Measurements from ENCODE around the gene NEXN.

NEXN gene

DNA sequence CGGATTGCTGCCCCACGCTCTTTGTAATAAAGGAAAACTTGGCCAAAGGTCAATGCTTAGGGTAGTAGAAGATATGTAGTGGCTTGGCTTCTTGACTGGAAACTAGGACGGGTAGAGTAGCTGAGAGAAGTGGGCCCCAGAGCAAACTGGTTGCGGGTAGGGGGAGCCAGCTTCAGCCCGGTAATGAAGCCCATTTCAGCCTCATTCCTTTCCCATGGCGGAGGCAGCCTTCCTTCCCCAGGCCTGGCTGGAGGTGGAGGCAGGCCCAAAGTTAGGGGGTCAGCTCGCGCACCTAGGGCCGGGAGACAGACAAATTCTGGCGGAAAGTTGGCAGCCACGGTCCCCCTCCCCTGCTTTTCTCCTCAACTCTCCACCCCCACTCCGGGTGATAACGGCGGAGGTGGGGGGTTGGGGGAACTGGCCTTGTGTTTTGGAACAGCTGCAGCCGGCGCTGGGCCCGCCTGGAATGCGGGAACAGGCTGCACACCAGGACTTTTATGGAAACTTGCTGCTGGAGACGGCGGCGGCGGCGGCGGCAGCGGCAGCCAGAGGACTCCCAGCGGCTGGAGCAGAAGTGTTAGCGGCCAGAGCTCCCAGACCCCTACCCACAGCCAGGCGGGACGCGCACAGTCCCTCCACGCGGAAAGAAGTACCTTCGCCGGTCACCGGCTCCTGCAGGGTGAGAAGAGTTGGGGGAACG lies at the start of gene NEXN:
Gene NEXN (plus strand): TSS at position 544 of the 700 bp plus-strand sequence. CDS start 27,483 bp downstream, outside the sequence.
- DNase-seq: no peak

DNA sequence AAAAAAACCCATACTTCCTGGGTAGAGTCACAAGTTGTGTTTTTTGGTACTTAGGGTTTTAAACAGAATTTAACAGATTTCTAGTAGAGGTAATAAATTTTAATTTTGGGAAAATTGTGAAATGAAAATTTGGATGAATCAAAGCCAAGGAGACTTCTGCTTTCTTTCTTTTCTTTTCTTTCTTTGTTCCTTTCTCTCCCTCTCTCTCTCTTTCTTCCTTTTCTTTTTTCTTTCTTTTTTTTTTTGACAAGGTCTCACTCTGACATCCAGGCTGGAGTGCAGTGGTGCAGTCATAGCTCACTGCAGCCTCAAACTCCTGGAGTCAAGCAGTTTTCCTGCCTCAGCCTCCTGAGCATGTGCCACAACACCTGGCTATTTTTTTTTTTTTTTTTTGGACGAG lies 46.9 kb upstream of the NEXN start:
- DNase-seq: no peak

DNA sequence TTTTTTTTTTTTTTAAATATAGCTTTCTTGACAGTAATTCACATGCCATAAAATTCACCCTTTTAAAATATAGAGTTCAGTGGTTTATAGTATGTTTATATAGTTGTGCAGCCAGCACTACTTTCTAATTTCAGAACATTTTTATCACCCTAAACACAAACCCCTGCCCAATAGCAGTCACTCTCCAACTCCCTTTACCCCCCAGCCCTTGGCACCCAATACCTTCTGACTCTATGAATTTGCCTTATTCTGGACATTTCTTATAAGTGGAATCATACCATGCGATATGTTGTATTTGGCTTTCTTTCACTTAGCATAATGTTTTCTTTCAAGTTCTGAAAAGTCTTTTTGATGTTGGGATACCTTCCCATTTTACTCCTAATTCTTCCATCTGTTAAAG lies 42.5 kb upstream of the NEXN start:
- no peak for DNase-seq

DNA sequence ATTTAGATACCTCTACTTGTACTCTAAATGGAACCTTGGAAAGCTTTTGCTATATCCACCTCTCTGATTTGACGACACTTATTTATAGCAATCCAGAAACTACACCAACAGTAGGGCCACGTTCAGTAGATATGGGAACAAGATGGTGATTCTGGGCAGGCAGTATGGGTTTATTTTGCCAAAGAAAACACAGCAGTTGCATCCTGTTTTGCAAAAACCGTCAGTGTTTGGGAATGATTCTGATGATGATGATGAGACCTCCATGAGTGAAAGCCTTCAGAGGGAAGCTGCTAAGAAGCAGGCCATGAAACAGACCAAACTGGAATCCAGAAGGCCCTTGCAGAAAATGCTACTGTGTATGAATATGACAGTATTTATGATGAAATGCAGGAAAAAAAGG lies 41.5 kb upstream of the NEXN start:
- no peak for DNase-seq

DNA sequence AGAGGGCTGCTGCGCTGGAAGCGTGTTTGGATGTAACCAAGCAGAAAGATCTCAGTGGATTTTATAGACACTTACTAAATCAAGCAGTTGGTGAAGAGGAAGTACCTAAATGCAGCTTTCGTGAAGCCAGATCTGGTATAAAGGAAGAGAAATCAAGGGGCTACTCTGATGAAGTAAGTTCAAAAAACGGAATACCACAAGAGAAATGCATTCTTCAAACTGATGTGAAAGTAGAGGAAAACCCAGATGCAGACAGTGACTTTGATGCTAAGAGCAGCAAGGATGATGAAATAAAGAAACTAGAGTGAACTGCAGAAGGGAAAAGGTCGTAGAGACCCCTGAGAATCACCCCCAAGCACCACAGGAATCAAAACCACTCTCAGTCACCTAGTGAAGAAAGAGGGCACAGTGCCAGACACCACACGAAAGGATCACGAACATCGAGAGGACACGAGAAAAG lies 40.8 kb upstream of the NEXN start:
- no peak for DNase-seq

DNA sequence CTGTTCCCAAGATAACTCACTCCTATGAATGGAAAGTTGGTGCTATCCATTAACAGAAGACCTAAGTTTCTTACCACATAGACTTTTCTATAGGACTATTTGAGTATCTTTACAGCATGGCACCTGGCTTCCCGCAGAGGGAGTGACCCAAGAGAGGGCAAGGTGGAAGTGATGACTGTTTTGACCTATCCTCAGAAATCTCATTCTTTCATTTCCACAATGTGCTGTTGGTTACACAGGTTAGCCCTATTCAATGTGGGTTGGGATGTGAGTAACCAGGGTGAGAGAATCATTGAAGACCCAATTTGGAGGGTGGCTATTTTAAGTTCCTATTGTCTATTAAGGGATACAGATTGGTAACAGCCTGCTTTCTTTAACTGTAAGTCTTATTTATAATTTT lies 38.3 kb upstream of the NEXN start:
- DNase-seq: no peak

DNA sequence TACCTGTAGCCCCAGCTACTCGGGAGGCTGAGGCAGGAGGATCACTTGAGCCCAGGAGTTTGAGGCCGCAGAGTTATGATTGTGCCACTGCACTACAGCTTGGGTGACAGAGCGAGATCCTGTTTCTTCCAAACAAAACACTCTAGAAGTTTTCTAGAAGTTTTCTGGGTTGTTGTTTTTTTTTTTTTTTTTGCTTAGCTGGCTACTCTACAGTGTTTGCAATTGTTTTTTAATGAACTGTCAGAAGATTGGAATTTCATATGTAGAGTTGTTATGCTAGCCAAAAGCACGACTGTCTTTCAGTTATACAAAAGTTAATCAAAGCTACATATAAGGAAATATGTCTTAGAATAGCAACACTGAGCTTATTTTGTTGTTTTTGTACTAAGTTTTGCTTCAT lies 30.9 kb upstream of the NEXN start:
- no peak for DNase-seq

DNA sequence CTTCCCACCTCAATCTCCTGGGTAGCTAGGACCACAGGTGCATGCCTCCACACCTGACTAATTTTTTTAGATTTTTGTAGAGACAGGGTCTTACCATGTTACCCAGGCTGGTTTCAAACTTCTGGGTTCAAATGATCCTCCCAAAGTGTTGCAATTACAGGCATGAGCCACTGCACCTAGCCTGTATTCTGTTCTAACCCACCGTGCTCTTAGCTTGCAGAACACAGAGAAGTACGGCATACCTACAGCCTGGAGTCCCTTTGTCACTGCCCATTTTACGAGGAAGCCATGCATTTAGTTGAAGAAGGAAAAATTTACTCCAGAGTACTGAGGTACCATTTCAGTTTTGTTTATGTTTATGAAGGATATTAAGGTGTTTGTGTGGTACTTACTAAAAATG lies 29.7 kb upstream of the NEXN start:
- DNase-seq: no peak

DNA sequence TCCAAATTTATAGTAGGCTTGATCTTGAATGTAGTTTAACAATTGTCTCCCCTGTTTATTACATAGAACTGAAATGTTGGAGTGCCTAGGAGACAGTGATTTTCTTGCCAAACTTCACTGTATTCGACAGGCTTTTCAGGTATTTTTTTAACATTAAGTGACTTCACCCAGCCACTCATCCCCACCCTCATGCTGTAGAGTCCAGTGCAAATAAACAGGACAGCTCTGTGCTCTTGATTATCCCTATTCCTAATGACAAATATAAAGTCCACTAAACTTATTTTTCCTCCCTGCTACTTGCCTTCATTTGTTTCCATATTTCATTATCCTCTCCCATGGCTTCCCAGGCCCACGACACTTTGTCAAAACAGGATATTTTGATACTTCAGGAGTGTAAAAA lies 29.2 kb upstream of the NEXN start:
- DNase-seq: no peak

DNA sequence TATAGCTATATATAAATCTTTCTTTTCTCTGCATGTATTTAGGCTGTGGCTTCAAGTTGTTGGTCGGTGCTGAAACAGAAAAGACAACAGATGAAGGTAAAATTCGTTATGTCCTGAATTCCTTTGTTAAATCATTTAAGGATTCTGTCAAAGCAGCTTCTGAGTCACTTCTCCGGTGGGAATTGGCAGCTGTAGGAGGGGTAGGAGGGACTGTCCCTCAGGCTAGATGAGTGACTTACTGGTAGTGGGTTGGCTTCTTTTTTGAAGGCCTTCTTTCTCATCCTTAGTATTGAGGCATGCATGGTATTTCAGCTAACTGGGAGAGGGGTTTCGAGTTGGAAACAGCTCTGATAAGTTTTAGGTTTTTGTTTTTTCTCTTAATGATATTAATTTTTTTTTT lies 22.1 kb upstream of the NEXN start:
- DNase-seq: no peak

DNA sequence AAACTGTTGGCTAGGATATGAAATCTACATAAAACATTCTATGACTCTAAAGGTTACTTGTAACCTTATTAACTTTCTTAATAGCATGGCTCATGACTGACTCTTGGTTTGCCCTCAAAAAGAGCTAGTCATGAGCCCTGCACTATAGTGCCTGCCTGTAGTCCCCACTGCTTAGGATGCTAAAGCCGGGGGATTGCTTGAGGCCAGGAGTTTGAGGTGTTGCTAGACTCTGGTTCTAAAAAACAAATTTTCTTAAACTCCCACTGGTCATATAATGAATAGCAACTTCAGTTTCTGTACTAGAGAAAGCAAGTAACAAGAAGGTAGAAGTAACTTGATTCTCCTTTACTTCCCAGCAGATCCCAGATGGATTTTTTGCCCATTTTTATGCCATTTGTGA lies 15.8 kb upstream of the NEXN start:
- DNase-seq: no peak

DNA sequence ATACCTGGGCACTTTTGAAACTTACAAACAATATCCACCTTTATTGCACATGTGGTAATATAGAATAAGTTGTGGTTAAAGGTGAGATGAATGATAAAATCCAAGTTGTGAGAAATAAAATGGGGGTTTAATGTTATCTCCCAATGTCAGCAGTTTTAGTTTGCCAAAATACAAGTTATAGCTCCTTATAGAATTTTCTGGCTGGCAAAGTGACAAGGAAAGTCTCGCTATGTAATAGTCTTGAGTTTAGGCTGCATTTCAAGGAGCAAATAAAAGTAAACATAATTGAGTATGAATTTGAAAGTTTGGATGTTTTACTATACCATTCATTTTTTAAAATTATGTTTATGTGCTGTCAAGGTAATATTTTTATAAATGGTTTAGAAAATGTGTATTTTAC lies 15.0 kb upstream of the NEXN start:
- DNase-seq: no peak

DNA sequence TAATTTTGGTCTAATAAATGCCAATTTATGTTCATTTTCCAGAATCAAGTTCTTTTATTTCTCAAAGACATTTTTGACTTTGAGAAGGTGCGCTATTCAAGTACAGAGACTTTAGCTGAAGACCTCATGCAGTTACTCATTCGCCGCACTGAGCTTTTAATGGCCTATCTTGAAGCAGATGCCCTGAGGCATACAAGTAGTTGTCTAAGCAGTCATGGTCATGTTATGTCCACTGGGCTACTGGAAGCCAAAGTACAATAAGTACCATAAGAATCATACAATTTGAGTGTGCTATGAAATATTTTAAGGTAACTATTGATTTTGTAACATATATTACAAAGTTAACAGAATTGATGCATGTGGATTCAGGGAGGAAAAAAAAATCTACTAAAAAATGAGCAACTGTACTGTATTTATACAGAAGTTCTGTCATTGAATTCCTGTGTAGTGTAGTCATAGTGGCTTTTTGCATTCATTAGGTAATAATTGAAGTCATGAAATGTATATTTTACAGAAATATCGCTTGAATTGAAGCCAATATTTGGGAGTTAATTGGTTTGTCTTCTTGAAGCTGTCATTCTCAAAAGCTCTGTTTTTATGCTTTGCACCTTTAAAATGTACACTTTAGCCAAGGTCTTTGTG lies 13.5 kb upstream of the NEXN start:
- no peak for DNase-seq

DNA sequence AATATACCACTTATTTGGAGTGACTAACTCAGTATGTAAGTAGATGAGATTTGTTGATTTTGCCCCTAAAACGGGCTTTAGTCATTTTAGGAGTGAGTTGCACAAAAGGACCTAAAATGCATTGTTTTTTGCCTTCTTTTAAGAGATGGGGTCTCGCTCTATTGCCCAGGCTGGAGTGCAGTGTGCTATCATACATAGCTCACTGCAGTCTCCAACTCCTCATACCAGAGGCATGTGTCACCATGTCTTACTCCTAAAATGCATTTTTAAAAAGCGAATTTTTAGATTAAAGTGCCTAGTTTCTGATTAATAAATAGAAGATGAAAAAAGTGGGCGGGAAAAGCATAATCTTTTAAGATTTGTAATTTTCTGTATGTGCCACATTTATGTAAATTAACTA lies 11.5 kb upstream of the NEXN start:
- DNase-seq: no peak

DNA sequence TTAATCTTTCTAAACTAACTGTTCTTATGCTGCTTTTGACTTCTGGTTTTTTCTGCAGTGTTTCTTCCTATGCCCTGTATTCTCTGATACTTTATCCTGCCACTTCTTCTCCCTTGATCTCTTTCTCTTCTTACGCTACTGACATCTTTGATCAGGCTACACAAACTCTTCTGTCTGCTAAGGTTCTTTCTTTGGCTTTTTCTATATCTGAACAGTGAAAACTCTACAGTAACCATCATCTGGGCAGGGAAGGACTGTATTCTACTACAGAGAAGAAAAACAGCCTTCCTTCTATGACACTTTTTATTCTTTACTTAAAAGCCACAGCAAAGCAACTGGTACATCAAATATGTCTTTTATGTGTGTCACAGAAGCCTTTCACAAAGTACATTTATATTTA lies 7.4 kb upstream of the NEXN start:
- DNase-seq: no peak

DNA sequence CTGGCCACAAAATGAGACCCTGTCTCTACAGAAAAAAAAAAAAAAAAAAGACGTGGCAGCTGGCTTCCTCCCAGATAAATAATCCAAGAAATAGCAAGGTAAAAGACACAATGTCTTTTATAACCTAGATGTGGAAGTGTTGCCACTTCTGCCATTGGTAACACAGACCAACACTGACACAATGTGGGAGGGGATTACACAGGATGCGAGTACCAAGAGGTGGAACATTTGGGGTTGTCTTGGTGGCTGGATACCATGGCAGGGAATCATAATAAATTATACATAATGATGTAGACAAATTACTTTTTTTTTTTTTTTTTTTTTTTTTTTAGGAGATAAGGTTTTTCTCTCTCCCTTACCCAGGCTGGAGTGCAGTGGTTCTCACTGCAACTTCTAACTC lies 6.0 kb upstream of the NEXN start:
- no peak for DNase-seq

DNA sequence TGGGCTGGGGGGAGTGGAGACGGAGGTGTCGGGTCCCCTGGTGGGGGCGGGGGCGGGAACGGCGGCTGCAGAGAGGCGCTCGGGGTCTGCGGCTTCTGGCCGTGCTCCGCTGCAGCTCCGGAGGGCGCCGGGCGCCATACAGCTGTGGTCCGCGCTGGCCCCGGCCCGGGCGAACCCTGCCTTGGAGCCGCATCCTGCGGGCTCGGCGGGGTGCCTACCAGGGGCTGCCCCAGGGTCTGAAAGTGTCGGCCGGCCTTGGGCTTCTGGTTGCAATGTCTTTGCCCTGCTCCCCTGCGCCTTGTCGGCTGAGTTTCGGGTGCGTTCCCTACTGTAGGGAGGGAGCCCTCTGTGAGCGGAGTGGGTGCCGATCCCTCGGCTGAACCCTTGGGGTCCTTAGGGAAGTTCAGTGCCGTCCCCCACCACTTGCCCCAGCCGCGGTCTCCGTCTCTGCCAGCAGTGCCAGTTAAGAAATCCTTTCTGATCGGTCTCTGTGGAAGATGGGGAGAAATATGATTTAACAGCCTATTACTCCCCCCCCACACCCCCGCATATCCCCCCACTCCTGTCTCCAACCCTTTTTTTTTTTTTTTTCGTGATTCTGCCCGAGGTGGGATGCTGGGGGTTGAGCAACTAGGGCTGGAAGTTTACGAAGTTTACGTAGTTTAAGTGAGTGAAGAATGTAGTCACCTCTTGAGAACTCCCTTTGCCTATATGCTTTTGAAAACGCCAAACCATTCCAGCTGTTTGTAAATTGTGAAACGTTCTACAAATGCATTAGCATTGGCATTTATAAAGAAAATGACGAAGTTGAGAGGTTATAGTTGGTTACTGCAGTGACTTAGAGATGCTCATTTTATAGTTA lies 588 bp downstream of the NEXN start:
- DNase-seq: no peak

DNA sequence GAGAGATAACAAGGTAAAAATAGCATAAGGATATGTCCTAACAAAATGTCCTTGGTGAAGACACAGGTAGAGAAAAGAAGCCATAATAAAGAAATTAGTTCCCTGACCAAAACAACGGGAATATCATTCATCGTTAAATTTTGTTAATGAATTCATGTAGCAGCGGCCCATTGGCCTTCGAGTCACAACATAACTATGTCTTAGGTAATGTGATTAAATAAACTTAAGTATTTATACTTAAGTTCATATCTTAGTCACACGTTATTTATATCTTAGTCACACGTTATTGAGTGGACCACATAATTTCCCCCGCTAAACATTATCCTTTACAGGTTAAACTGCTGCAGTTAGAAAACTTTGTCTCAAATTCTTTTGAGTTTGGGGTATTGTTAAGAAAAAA lies 1.2 kb downstream of the NEXN start:
- DNase-seq: no peak

DNA sequence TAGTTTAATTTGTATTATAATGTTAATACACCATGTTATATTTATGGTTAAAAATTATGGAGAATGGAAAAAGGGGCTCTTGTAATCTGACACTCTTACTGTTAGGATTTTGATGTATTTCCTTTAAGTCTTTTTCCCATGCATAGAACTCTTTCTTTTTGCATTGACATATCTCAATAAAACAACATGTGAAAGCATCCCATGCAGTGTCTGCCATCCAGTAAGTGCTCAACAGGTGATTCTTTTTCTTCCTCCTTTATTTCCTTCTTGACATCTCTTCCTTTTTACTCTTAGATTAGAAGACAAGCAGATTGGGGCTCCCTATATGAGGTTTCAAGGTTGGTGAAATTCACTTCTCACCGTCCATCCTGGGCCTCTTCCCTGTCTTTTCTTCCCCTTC lies 2.8 kb downstream of the NEXN start:
- DNase-seq: no peak

DNA sequence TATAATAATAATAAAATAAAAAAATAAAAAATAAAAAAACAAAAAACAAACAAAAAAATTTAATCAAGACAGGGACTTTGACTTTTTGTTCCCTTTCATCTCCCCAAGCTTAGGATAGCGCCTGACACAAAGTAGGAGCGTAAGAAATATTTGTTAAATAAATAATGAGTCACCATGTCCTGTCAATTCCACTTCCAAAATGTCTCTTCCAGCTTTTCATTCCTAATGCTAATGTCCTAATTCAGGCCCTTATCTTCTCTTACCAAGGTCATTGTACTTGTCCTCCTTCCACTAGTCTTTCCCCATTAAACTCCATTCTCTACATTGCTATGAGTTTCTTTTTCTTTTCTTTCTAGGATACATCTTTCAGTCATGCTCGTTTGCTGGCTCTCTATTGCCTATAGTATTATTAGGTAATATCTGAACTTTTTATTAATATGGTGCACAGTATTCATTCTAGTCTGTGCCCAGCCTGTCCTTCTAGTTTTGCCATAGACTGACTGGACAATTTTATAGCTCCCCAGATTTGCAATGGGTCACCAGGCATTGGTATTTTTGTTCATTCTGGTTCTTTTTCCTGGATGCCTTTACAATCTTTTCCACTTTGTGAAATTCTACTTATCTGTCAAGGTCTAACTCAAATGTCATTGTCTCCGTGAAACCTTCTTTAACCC lies 11.4 kb downstream of the NEXN start:
- DNase-seq: no peak

DNA sequence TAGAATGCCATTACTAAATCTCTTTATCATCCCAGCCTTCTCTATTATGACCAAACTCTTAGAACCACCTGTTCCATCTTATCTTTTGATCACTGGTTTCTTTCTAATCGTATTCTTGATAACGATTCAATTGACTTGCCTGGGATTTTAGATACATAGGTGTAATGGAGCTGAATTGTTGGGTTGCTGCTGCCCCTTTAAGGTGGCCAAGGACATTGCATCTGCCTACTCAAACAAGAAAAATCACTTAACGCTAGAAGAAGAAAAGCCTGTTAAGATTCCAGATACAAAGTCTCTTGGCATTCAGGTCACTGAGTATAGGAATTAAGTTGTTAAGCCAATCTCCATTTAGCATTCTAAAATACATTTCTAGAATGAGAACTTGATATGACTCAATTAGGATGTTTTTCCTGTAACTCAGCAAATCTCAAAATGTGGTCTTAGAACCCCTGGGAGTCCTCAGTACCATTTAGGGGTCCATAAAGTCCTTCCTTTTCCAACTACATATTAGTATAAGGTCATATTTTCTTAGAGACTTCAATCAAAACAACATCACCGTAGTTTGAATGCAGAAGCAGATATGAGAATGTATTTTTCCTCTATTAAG lies 12.4 kb downstream of the NEXN start:
- DNase-seq: no peak

DNA sequence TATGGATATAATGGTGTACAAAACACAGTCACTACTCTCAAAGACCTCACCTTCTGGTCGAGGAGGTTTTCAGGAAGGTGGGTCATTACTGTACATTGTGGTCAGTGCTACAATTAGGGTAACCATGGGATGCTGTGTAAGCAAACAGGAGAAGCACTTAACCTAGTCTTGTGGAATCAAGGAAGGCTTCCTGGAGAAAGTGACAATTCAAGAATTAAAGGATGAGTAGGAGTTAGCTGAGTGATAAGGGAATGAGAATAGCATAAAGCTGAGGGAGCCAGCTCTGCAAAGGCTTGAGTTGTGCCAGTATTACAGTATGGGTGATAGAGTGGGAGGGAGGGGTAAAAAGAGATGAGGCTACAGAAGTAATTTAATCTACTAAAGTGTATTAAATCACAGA lies 17.2 kb downstream of the NEXN start:
- no peak for DNase-seq

DNA sequence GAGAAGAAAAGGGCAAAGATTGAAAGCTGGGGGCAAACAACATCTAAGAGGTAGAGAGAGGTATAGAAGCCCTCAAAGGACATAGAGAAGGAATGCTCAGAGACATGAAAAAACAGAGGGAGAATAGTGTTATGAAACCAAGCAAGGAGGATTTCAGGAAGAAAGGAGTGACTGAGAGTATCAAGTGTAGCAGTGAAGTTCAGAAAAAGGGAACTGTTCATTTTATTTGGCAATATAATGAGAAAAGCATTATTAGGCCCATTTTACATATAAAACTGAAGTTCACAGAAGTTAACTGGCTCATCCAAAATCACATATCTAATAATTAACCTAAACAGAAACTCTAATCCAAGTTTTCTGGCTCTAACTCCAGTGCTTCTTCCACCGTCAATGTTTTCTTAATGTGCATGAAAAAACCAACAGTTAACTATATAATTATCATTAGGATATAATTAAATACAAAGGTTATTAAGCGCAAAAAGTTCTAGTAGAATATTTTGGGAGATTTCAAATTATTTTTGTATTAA lies 17.7 kb downstream of the NEXN start:
- DNase-seq: no peak
